CD4-positive, alpha-beta T cell treated with Interleukin-6 at 100 ng/mL for 8 hours (primary cell): ENCODE measurements around the gene TSPAN15.
"Not testable (repeated sequence)": the region's sequence is repeated elsewhere in the genome, so short reads cannot be mapped to it uniquely, and the experiment has no call there.

ENCODE experiments used
- DNase-seq: peaks from one replicate; pipeline ENCODE4 v3.0.0-alpha.2; 2020; ENCODE audit warnings: mixed read lengths, low spot score

TSPAN15 gene

GRCh38 chr10:69446650-69447151 lies 4.6 kb upstream of the TSPAN15 start:
- DNase-seq, result no peak

GRCh38 chr10:69449841-69450240 lies 1.4 kb upstream of the TSPAN15 start:
- DNase-seq, result peak; percentile 58

- DNase-seq, result not testable (repeated sequence)
Measured at GRCh38 chr10:69450395-69450794, 870 bp upstream of the TSPAN15 start.

- DNase-seq, result no peak
Measured at GRCh38 chr10:69451784-69452251, 553 bp downstream of the TSPAN15 start.

GRCh38 chr10:69452676-69453415 lies 1.6 kb downstream of the TSPAN15 start:
- DNase-seq, result no peak

GRCh38 chr10:69453795-69454194 lies 2.5 kb downstream of the TSPAN15 start:
- DNase-seq, result no peak

GRCh38 chr10:69455006-69455763 lies 3.9 kb downstream of the TSPAN15 start:
- no peak for DNase-seq

GRCh38 chr10:69456880-69457693 lies 5.8 kb downstream of the TSPAN15 start:
- no peak for DNase-seq

GRCh38 chr10:69457771-69458237 lies 6.5 kb downstream of the TSPAN15 start:
- no peak for DNase-seq

- DNase-seq, result no peak
Measured at GRCh38 chr10:69458430-69459100, 7.3 kb downstream of the TSPAN15 start.

- DNase-seq, result no peak
Measured at GRCh38 chr10:69459101-69459790, 8.0 kb downstream of the TSPAN15 start.

GRCh38 chr10:69459893-69460575 lies 8.8 kb downstream of the TSPAN15 start:
- no peak for DNase-seq

GRCh38 chr10:69460576-69461242 lies 9.4 kb downstream of the TSPAN15 start:
- no peak for DNase-seq

GRCh38 chr10:69461243-69462025 lies 10.2 kb downstream of the TSPAN15 start:
- DNase-seq, result no peak

GRCh38 chr10:69463886-69464285 lies 12.6 kb downstream of the TSPAN15 start:
- no peak for DNase-seq

- DNase-seq, result no peak
Measured at GRCh38 chr10:69464401-69464800, 13.1 kb downstream of the TSPAN15 start.

- peak; percentile 8 for DNase-seq
Measured at GRCh38 chr10:69464801-69465401, 13.6 kb downstream of the TSPAN15 start.

- DNase-seq, result no peak
Measured at GRCh38 chr10:69465457-69466157, 14.3 kb downstream of the TSPAN15 start.
